Esophagus muscularis mucosa (tissue), 4 donors: ENCODE data around the gene SYT5. TPM values are rescaled to one million over a fixed set of nuclear protein-coding genes. Genes with fewer than 3 reads are reported as not detected.
A peak's percentile ranks its signal among the peaks of the same experiment; 100 is the strongest.

Experiments
- DNase-seq: peaks from one replicate; pipeline ENCODE4 v3.0.0-alpha.2; 2017; ENCODE audit errors: extremely low spot score
- H3K27ac ChIP-seq, 4 donors: fragments of 200-600 bp; sonication (generic); replicated peaks in 1 of 4; 1 replicate in 3 of 4; 2 replicates in 1 of 4; pipeline ENCODE4 v1.5.1; 2016 to 2019; ENCODE audit warnings: mild to moderate bottlenecking in 1 of 4
- H3K27me3 ChIP-seq, 4 donors: fragments of 200-600 bp; sonication (generic); one replicate each; pipeline versions ENCODE4 v1.5.1 to v1.6.0; 2016 to 2019
- H3K36me3 ChIP-seq, 4 donors: fragments of 200-600 bp; sonication (generic); one replicate each; pipeline ENCODE4 v1.5.1; 2016 to 2019
- H3K4me1 ChIP-seq, 4 donors: fragments of 200-600 bp; sonication (generic); one replicate each; pipeline ENCODE4 v1.5.1; 2016 to 2019
- H3K4me3 ChIP-seq, 4 donors: fragments of 200-600 bp; sonication (generic); 1 replicate in 2 of 4; 2 replicates in 2 of 4; pipeline ENCODE4 v1.5.1; 2016 to 2019; ENCODE audit warnings: mild to moderate bottlenecking in 4 of 4, moderate library complexity in 1 of 4
- H3K9me3 ChIP-seq, 4 donors: fragments of 200-600 bp; sonication (generic); 1 replicate in 3 of 4; 2 replicates in 1 of 4; pipeline ENCODE4 v1.5.1; 2016 to 2019
- CTCF ChIP-seq, 3 experiments: fragments of 200-600 bp in 2 of 3; fragments of 450-650 bp in 1 of 3; sonication (generic) in 2 of 3; IDR thresholded peaks; one replicate each; pipeline ENCODE4 v1.5.1; 2017 to 2019; ENCODE audit warnings: antibody characterized with exemption in 3 of 3, mild to moderate bottlenecking in 2 of 3, moderate library complexity in 1 of 3
- EP300 ChIP-seq: sonication (generic); formaldehyde crosslinking; IDR thresholded peaks from one replicate; pipeline ENCODE4 v1.6.1; 2017; ENCODE audit warnings: antibody characterized with exemption
- POLR2A ChIP-seq: fragments of 450-650 bp; IDR thresholded peaks from one replicate; pipeline ENCODE4 v1.6.1; 2017; ENCODE audit warnings: antibody characterized with exemption, moderate library complexity, mild to moderate bottlenecking, low read depth
- POLR2AphosphoS5 ChIP-seq, 2 donors: sonication (generic); formaldehyde crosslinking; IDR thresholded peaks; one replicate each; pipeline ENCODE4 v1.6.1; 2017; ENCODE audit warnings: antibody characterized with exemption in 2 of 2
- WGBS: methylation state at CpG from one replicate; pipeline ENCODE4 v1.1.5; 2018; 5-methylcytosine and 5-hydroxymethylcytosine counted together
- intact Hi-C: fragments of 100-400 bp; cut with DNase I; formaldehyde crosslinking; loops from one replicate; pipeline ENCODE4 v1.15.1; 2023
- total RNA-seq, 4 donors: library from RNA; depleted of rRNA; stranded (reverse); fragments of >200 nt; gene quantifications; one replicate each; pipeline versions ENCODE4 v1.1.0 to v1.2.1, GENCODE V29; 2016

Gene SYT5
- total RNA-seq, 4 donors from 2014 or later: 0.80 to 2.1 (median 1.7) TPM; not detected in 1

- peak in 1 of 2 donors; percentile 38 for TF ChIP-seq POLR2AphosphoS5 (IDR thresholded peaks at IDR 0.05)
- TF ChIP-seq POLR2A: no peak
- no peak for TF ChIP-seq EP300
- peak; percentile 62 to 84 (median 62) for TF ChIP-seq CTCF (IDR thresholded peaks at IDR 0.05)
Measured at GRCh38 chr19:55160128-55160985, 19.7 kb downstream of the SYT5 start.

GRCh38 chr19:55158848-55159749 lies 21.0 kb downstream of the SYT5 start:
- 61% methylated on average over 11 of the region's 18 CpGs for WGBS

More at GRCh38 chr19:55160128-55160985, 19.7 kb downstream of the SYT5 start:
- H3K4me3 ChIP-seq: no peak overlapping the region
- H3K4me1 ChIP-seq: peaks cover 15 to 32% (median 28%) of the 10 kb centered on the region in 4 donors
- no peak for DNase-seq
- WGBS: 6% methylated on average over 20 of the region's 33 CpGs
- H3K9me3 ChIP-seq: no peaks in the 10 kb centered on the region
- H3K27ac ChIP-seq: no peak overlapping the region
- intact Hi-C loops: no loop called here
- no peaks in the 10 kb centered on the region for H3K36me3 ChIP-seq
- peaks cover 3 to 100% (median 61%) of the 10 kb centered on the region in 4 donors for H3K27me3 ChIP-seq

GRCh38 chr19:55158423-55158822 lies 21.7 kb downstream of the SYT5 start:
- no peak for DNase-seq
- intact Hi-C loops: no loop called here
- Histone ChIP-seq H3K27me3 (peaks cover 3 to 100% (median 66%) of the 10 kb centered on the region in 4 donors), H3K27ac (no peak overlapping the region), H3K4me1 (peaks cover 15 to 32% (median 28%) of the 10 kb centered on the region in 4 donors), H3K9me3 (no peaks in the 10 kb centered on the region), H3K4me3 (no peak overlapping the region), H3K36me3 (peaks cover 0 to 14% (median 0%) of the 10 kb centered on the region in 4 donors)
- WGBS: 74% methylated on average over 4 of the region's 4 CpGs
- TF ChIP-seq POLR2AphosphoS5 (IDR thresholded peaks at IDR 0.05): no peak
- TF ChIP-seq EP300: no peak
- TF ChIP-seq POLR2A: no peak
- TF ChIP-seq CTCF (IDR thresholded peaks at IDR 0.05): no peak

More at GRCh38 chr19:55158848-55159749, 21.0 kb downstream of the SYT5 start:
- Histone ChIP-seq H3K27me3 (peaks cover 3 to 100% (median 65%) of the 10 kb centered on the region in 4 donors), H3K27ac (no peak overlapping the region), H3K4me3 (no peak overlapping the region), H3K4me1 (peaks cover 15 to 32% (median 28%) of the 10 kb centered on the region in 4 donors), H3K36me3 (peaks cover 0 to 7% (median 0%) of the 10 kb centered on the region in 4 donors), H3K9me3 (no peaks in the 10 kb centered on the region)
- TF ChIP-seq POLR2AphosphoS5 (IDR thresholded peaks at IDR 0.05) (no peak), CTCF (IDR thresholded peaks at IDR 0.05) (no peak), EP300 (no peak), POLR2A (no peak)
- DNase-seq: no peak
- intact Hi-C loops: no loop called here

GRCh38 chr19:55157064-55157908 lies 22.8 kb downstream of the SYT5 start, which contains the start of gene TNNI3:
Gene TNNI3 (minus strand): TSS chr19:55157732. CDS start chr19:55157589, 143 bp downstream.
- Histone ChIP-seq H3K27ac (no peak within 1 kb of the TSS), H3K36me3 (peaks cover 0 to 26% (median 0%) of the 10 kb centered on the region in 4 donors), H3K9me3 (no peaks in the 10 kb centered on the region), H3K4me1 (peaks cover 15 to 32% (median 28%) of the 10 kb centered on the region in 4 donors), H3K27me3 (peaks cover 3 to 98% (median 61%) of the 10 kb centered on the region in 4 donors), H3K4me3 (no peak within 1 kb of the TSS)
- no peak for DNase-seq
- WGBS: 18% methylated on average over 12 of the region's 39 CpGs
- intact Hi-C loops: no loop called here
- TF ChIP-seq CTCF (IDR thresholded peaks at IDR 0.05) (no peak), POLR2AphosphoS5 (IDR thresholded peaks at IDR 0.05) (no peak), POLR2A (no peak), EP300 (no peak)
